RWPE2 (cell line): ENCODE measurements around the gene SNED1.

Source experiments
- ATAC-seq: fragments of 200-7000 bp; cut with Tn5 transposase; 3 replicates; pipeline ENCODE4 v1.9.1; 2021; ENCODE audit warnings: low read depth
- DNase-seq: peaks from one replicate; pipeline ENCODE4 v3.0.0-alpha.2; 2020; ENCODE audit warnings: low spot score
- H3K27ac ChIP-seq: fragments of 450-650 bp; 2 replicates; pipeline ENCODE4 v1.5.1; 2017; ENCODE audit warnings: mild to moderate bottlenecking; ENCODE audit not compliant: poor library complexity, severe bottlenecking
- H3K27me3 ChIP-seq: fragments of 250-450 bp; sonication (Bioruptor Pico); 2 replicates; pipeline ENCODE4 v1.5.1; 2021; ENCODE audit warnings: mild to moderate bottlenecking, moderate library complexity; ENCODE audit not compliant: insufficient read depth, poor library complexity, severe bottlenecking
- H3K36me3 ChIP-seq: fragments of 250-450 bp; sonication (Bioruptor Pico); 2 replicates; pipeline ENCODE4 v1.5.1; 2020; ENCODE audit warnings: low read depth, mild to moderate bottlenecking, moderate library complexity
- H3K4me1 ChIP-seq: fragments of 250-450 bp; sonication (Bioruptor Pico); 2 replicates; pipeline ENCODE4 v1.5.1; 2021; ENCODE audit warnings: mild to moderate bottlenecking, moderate library complexity; ENCODE audit not compliant: insufficient read depth, poor library complexity, severe bottlenecking
- H3K4me3 ChIP-seq: fragments of 250-450 bp; sonication (Bioruptor Pico); 2 replicates; pipeline ENCODE4 v1.5.1; 2021; ENCODE audit warnings: mild to moderate bottlenecking, moderate library complexity; ENCODE audit not compliant: severe bottlenecking
- H3K9me3 ChIP-seq: fragments of 250-450 bp; sonication (Bioruptor Pico); 2 replicates; pipeline ENCODE4 v1.5.1; 2021; ENCODE audit warnings: mild to moderate bottlenecking, moderate library complexity; ENCODE audit not compliant: severe bottlenecking
- TF ChIP-seq, protein P1 (sequence below): fragments of 450-650 bp; IDR thresholded peaks from one replicate; pipeline ENCODE4 v1.5.1; 2017; ENCODE audit warnings: mild to moderate bottlenecking, moderate library complexity; ENCODE audit not compliant: poor library complexity, severe bottlenecking

SNED1 gene

DNA sequence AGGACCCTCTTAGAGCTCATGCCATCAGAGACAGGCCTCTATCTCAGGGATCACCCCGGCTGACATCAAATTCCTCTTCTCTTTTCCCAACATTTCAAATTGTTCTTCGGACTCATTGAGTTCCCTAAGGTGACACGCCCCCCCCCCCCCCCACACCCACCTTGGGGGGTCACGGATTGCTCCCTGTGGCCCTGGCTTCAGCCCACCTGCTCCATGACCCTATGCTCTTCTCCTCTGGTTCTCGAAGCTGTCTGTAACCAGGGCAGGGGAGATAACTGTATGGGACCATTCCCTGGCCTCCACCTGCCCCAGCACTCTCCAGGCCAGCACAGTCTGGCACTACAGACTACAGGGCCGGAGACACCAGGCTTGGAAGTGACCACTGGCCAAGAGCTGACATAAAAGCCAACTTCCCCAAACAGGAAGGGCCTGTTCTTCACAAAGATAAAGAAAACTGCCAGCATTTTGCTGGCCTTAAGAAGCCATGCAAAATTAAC lies 96.6 kb downstream of the SNED1 start:
- Histone ChIP-seq H3K36me3 (peaks cover 74% of the 10 kb centered on the region), H3K4me3 (no peak overlapping the region), H3K27me3 (no peaks in the 10 kb centered on the region), H3K4me1 (no peaks in the 10 kb centered on the region), H3K9me3 (no peaks in the 10 kb centered on the region), H3K27ac (no peak overlapping the region)
- ATAC-seq (no peak), DNase-seq (no peak)
- TF ChIP-seq, protein P1, sequence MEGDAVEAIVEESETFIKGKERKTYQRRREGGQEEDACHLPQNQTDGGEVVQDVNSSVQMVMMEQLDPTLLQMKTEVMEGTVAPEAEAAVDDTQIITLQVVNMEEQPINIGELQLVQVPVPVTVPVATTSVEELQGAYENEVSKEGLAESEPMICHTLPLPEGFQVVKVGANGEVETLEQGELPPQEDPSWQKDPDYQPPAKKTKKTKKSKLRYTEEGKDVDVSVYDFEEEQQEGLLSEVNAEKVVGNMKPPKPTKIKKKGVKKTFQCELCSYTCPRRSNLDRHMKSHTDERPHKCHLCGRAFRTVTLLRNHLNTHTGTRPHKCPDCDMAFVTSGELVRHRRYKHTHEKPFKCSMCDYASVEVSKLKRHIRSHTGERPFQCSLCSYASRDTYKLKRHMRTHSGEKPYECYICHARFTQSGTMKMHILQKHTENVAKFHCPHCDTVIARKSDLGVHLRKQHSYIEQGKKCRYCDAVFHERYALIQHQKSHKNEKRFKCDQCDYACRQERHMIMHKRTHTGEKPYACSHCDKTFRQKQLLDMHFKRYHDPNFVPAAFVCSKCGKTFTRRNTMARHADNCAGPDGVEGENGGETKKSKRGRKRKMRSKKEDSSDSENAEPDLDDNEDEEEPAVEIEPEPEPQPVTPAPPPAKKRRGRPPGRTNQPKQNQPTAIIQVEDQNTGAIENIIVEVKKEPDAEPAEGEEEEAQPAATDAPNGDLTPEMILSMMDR = no peak

DNA sequence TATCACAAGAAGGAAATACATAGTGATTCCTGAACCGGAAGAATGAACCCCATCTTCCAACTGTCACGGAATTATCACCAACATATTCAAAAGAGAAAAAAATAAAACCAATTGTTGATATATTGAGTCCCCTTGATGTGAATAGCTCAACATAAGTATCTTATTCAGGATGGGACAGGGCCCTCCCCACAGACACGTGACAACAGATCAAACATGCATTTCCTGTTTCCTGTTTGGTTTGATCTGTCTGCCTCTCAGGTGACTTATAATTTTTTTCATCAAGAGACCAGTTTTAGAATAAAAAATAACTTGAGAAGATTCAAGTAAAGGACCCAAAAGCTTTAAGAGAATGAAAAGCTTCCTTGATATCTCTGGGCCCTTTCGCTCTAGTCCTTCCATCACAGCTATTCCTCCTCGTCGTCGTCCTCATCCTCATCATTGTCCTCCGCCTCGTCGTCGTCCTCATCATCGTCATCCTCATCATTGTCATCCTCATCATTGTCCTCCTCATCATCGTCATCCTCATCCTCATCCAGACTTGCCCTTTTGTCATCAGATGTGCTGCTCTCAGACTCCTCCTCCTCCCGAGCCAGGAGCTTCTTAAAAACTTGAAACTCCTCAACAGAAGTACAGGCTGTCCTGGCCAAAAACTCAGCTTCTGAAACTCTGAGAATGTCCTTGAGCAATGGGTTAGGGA lies 97.3 kb downstream of the SNED1 start:
- ATAC-seq (no peak), DNase-seq (no peak)
- no peak overlapping the region for H3K4me3 ChIP-seq
- H3K36me3 ChIP-seq = peaks cover 74% of the 10 kb centered on the region
- no peak overlapping the region for H3K27ac ChIP-seq
- TF ChIP-seq, protein P1 = no peak
- H3K9me3 ChIP-seq = no peaks in the 10 kb centered on the region
- H3K4me1 ChIP-seq = no peaks in the 10 kb centered on the region
- H3K27me3 ChIP-seq = no peaks in the 10 kb centered on the region

DNA sequence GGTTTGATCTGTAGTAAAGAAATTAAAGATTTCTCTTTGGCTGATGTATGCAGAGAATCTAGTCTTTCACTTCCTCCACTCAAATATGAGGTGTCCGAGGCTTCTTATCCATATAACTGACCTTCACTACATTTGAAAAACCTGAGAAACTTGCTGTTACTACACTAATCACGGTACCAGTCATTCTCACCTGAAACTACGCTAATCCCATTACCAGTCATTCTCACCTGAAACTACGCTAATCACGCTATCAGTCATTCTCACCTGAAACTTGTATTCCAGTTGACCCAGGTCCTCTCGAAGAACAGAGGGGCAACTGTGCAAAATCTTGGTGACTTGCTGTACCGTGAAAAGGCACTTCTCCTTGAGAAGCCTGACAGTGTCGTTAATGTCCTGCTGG lies 98.6 kb downstream of the SNED1 start:
- TF ChIP-seq, protein P1 = no peak
- no peaks in the 10 kb centered on the region for H3K27me3 ChIP-seq
- H3K9me3 ChIP-seq = no peaks in the 10 kb centered on the region
- no peak overlapping the region for H3K27ac ChIP-seq
- H3K4me3 ChIP-seq = no peak overlapping the region
- no peak for DNase-seq
- ATAC-seq = no peak
- peaks cover 70% of the 10 kb centered on the region for H3K36me3 ChIP-seq
- H3K4me1 ChIP-seq = no peaks in the 10 kb centered on the region

DNA sequence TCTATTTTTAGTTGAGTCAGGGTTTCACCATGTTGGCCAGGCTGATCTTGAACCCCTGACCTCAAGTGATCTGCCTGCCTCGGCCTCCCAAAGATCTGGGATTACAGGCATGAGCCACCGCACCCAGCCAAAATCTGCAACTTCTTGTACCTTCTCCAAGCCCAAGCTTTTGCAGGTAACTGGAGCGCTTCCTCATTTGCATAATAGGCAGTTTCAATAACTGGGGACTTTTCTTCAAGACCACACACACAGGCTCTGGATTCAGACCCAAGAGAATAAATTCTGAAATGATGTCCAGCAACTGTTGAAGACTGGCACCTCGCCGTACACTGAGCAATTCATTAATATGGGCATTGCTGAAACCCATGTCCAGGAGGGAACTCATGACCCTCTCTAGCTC lies 100.8 kb downstream of the SNED1 start:
- H3K4me3 ChIP-seq = no peak overlapping the region
- peaks cover 4% of the 10 kb centered on the region for H3K4me1 ChIP-seq
- no peak for ATAC-seq
- H3K9me3 ChIP-seq = no peaks in the 10 kb centered on the region
- H3K36me3 ChIP-seq = peaks cover 59% of the 10 kb centered on the region
- no peak for DNase-seq
- H3K27ac ChIP-seq = no peak overlapping the region
- TF ChIP-seq, protein P1 = no peak
- H3K27me3 ChIP-seq = no peaks in the 10 kb centered on the region

DNA sequence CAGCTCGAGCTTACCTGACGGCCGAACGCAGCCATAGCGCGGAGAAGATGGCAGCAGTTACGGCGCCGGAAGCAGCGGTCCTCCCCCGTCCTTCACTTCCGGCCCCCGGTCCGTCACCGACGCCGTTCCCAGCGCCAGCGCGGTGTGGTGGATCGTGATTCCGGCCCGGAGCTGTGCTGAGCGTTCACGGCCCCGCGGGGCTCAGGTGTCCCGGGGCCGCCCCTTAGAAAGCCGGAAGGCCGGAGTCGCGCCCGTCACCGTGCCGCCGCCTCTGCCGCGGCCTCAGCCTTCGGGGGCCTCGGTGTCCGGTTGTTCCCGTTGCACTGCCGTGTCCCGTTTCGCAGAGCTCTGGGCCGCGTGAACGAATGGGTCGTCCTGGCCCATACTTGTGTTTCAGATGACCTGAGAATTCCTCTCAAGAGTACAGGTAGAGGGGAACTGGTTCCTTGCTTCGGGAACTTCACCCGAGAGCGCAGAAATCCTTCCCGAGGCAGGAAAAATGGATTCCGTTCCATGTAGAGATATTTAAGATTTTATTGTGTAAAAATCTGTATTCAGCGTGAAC lies 103.9 kb downstream of the SNED1 start, which contains the start of gene MTERF4:
TSS of gene MTERF4 (minus strand) at position 49 of the 565 bp plus-strand sequence. CDS start at position 35, 14 bp downstream.
- no peaks in the 10 kb centered on the region for H3K9me3 ChIP-seq
- DNase-seq = peak; percentile 86
- peak within 1 kb of the TSS; percentile 56 for H3K27ac ChIP-seq
- peak within 1 kb of the TSS; percentile 77 for H3K4me3 ChIP-seq
- TF ChIP-seq, protein P1 = no peak
- no peaks in the 10 kb centered on the region for H3K27me3 ChIP-seq
- peak; percentile 99 for ATAC-seq
- H3K4me1 ChIP-seq = peaks cover 4% of the 10 kb centered on the region
- H3K36me3 ChIP-seq = peaks cover 37% of the 10 kb centered on the region
